ENCODE measurements around the gene ATAD1.
"Not testable (repeated sequence)": the region's sequence is repeated elsewhere in the genome, so short reads cannot be mapped to it uniquely, and the experiment has no call there.

Gene ATAD1

GRCh38 chr10:87753995-87754866 is 63.8 kb downstream of the ATAD1 start:
- DNase-seq (ENCODE audit: low read depth): no peak

- no peak for DNase-seq (ENCODE audit: low read depth)
Measured at GRCh38 chr10:87752566-87752965, 65.5 kb downstream of the ATAD1 start.

GRCh38 chr10:87751274-87751673 is 66.8 kb downstream of the ATAD1 start:
- DNase-seq (ENCODE audit: low read depth): no peak

- no peak for DNase-seq (ENCODE audit: low read depth)
Measured at GRCh38 chr10:87750817-87751216, 67.2 kb downstream of the ATAD1 start.

- peak; percentile 65 for DNase-seq (ENCODE audit: low read depth)
Measured at GRCh38 chr10:87750001-87750671, 67.9 kb downstream of the ATAD1 start.

GRCh38 chr10:87748244-87748643 is 69.8 kb downstream of the ATAD1 start:
- not testable (repeated sequence) for DNase-seq (ENCODE audit: low read depth)

GRCh38 chr10:87746911-87747310 is 71.1 kb downstream of the ATAD1 start:
- no peak for DNase-seq (ENCODE audit: low read depth)

- DNase-seq (ENCODE audit: low read depth): no peak
Measured at GRCh38 chr10:87744606-87745005, 73.4 kb downstream of the ATAD1 start.

GRCh38 chr10:87742992-87743610 is 74.9 kb downstream of the ATAD1 start:
- DNase-seq (ENCODE audit: low read depth): not testable (repeated sequence)

- peak; percentile 56 for DNase-seq (ENCODE audit: low read depth)
Measured at GRCh38 chr10:87740254-87740655, 77.8 kb downstream of the ATAD1 start.

- DNase-seq (ENCODE audit: low read depth): no peak
Measured at GRCh38 chr10:87739703-87740102, 78.3 kb downstream of the ATAD1 start.

GRCh38 chr10:87738253-87738652 is 79.8 kb downstream of the ATAD1 start:
- DNase-seq (ENCODE audit: low read depth): not testable (repeated sequence)

GRCh38 chr10:87734987-87735827 is 82.8 kb downstream of the ATAD1 start:
- peak; percentile 28 for DNase-seq (ENCODE audit: low read depth)

- no peak for DNase-seq (ENCODE audit: low read depth)
Measured at GRCh38 chr10:87733081-87733480, 84.9 kb downstream of the ATAD1 start.

- DNase-seq (ENCODE audit: low read depth): no peak
Measured at GRCh38 chr10:87729940-87730339, 88.1 kb downstream of the ATAD1 start.

- DNase-seq (ENCODE audit: low read depth): no peak
Measured at GRCh38 chr10:87724789-87725188, 93.2 kb downstream of the ATAD1 start.

- no peak for DNase-seq (ENCODE audit: low read depth)
Measured at GRCh38 chr10:87723500-87723899, 94.5 kb downstream of the ATAD1 start.

- DNase-seq (ENCODE audit: low read depth): no peak
Measured at GRCh38 chr10:87722716-87723115, 95.3 kb downstream of the ATAD1 start.

- DNase-seq (ENCODE audit: low read depth): no peak
Measured at GRCh38 chr10:87721781-87722180, 96.2 kb downstream of the ATAD1 start.

- no peak for DNase-seq (ENCODE audit: low read depth)
Measured at GRCh38 chr10:87720665-87721064, 97.4 kb downstream of the ATAD1 start.

GRCh38 chr10:87716348-87716670 is 101.7 kb downstream of the ATAD1 start:
- no peak for DNase-seq (ENCODE audit: low read depth)
